ENCODE measurements around the gene NTRK1.

NTRK1 gene

GRCh38 chr1:156927215-156928042 lies 66.8 kb downstream of the NTRK1 start:
- Histone ChIP-seq H3K4me3 (peak overlapping the region; percentile 66), H3K27ac (no peak overlapping the region)
- no peak for DNase-seq (ENCODE audit: low spot score)
- TF ChIP-seq CTCF (IDR thresholded peaks at IDR 0.05): peak; percentile 56

GRCh38 chr1:156928043-156928602 lies 67.5 kb downstream of the NTRK1 start:
- no peak for DNase-seq (ENCODE audit: low spot score)
- peak; percentile 11 for TF ChIP-seq CTCF (IDR thresholded peaks at IDR 0.05)
- Histone ChIP-seq H3K4me3 (peak overlapping the region; percentile 66), H3K27ac (no peak overlapping the region)

GRCh38 chr1:156929596-156930238 lies 69.1 kb downstream of the NTRK1 start:
- Histone ChIP-seq H3K27ac (no peak overlapping the region), H3K4me3 (no peak overlapping the region)
- DNase-seq (ENCODE audit: low spot score): no peak
- no peak for TF ChIP-seq CTCF (IDR thresholded peaks at IDR 0.05)

- Histone ChIP-seq H3K4me3 (no peak overlapping the region), H3K27ac (no peak overlapping the region)
- DNase-seq (ENCODE audit: low spot score): no peak
- no peak for TF ChIP-seq CTCF (IDR thresholded peaks at IDR 0.05)
Measured at GRCh38 chr1:156930483-156930882, 69.8 kb downstream of the NTRK1 start.
